Neural crest cell (in vitro differentiated cells): ENCODE results near the gene UNK. TPM values are rescaled to one million over a fixed set of nuclear protein-coding genes. Genes with fewer than 3 reads are reported as not detected.
"Not testable (repeated sequence)": the region's sequence is repeated elsewhere in the genome, so short reads cannot be mapped to it uniquely, and the experiment has no call there.

Source experiments
- DNase-seq: peaks from one replicate; pipeline ENCODE4 v3.0.0; 2021; ENCODE audit warnings: low read depth, mixed read lengths, low spot score
- H3K27ac Mint-ChIP-seq: one replicate; pipeline ENCODE4 v1.8.0; 2021; ENCODE audit warnings: mild to moderate bottlenecking, mixed read lengths; ENCODE audit not compliant: unreplicated experiment
- H3K27me3 Mint-ChIP-seq: 2 replicates; pipeline ENCODE4 v1.8.0; 2021; ENCODE audit warnings: low read depth, mild to moderate bottlenecking, mixed read lengths
- H3K36me3 Mint-ChIP-seq: 2 replicates; pipeline ENCODE4 v1.8.0; 2021; ENCODE audit warnings: low read depth, mild to moderate bottlenecking, mixed read lengths
- H3K4me1 Mint-ChIP-seq: 2 replicates; pipeline ENCODE4 v1.8.0; 2021; ENCODE audit warnings: mixed read lengths
- H3K4me3 Mint-ChIP-seq: one replicate; pipeline ENCODE4 v1.8.0; 2021; ENCODE audit warnings: mild to moderate bottlenecking, mixed read lengths
- H3K9me3 Mint-ChIP-seq: 2 replicates; pipeline ENCODE4 v1.8.0; 2021; ENCODE audit warnings: mixed read lengths
- CTCF ChIP-seq: fragments of 200-600 bp; sonication (generic); conservative IDR thresholded peaks from 2 replicates; pipeline ENCODE4 v1.5.0; 2021; ENCODE audit warnings: antibody characterized with exemption, mild to moderate bottlenecking
- total RNA-seq: library from RNA; stranded (reverse); gene quantifications from 2 replicates; pipeline ENCODE4 v1.2.1, GENCODE V29; 2021

The UNK gene
- total RNA-seq, 1 donor from 2014 or later = 49.3 TPM

GRCh38 chr17:75847614-75848522, 63.3 kb downstream of the UNK start:
- Mint-ChIP-seq H3K27me3 (no peaks in the 10 kb centered on the region), H3K36me3 (peaks cover 3% of the 10 kb centered on the region), H3K9me3 (no peaks in the 10 kb centered on the region), H3K4me3 (no peak overlapping the region), H3K4me1 (peaks cover 9% of the 10 kb centered on the region), H3K27ac (no peak overlapping the region)
- TF ChIP-seq CTCF = no peak
- DNase-seq = no peak

- Mint-ChIP-seq H3K9me3 (no peaks in the 10 kb centered on the region), H3K27ac (no peak overlapping the region), H3K27me3 (no peaks in the 10 kb centered on the region), H3K36me3 (peaks cover 3% of the 10 kb centered on the region), H3K4me1 (peaks cover 9% of the 10 kb centered on the region), H3K4me3 (no peak overlapping the region)
- peak; percentile 74 for TF ChIP-seq CTCF
- DNase-seq = peak; percentile 73
Measured at GRCh38 chr17:75848523-75849278, 64.1 kb downstream of the UNK start.

GRCh38 chr17:75849279-75849646, 64.7 kb downstream of the UNK start:
- H3K27me3 Mint-ChIP-seq = no peaks in the 10 kb centered on the region
- peaks cover 12% of the 10 kb centered on the region for H3K4me1 Mint-ChIP-seq
- no peak overlapping the region for H3K27ac Mint-ChIP-seq
- TF ChIP-seq CTCF = no peak
- peak overlapping the region; percentile 27 for H3K4me3 Mint-ChIP-seq
- no peak for DNase-seq
- H3K9me3 Mint-ChIP-seq = no peaks in the 10 kb centered on the region
- H3K36me3 Mint-ChIP-seq = peaks cover 3% of the 10 kb centered on the region

- no peak overlapping the region for H3K27ac Mint-ChIP-seq
- H3K4me3 Mint-ChIP-seq = peak overlapping the region; percentile 27
- no peak for DNase-seq
- no peaks in the 10 kb centered on the region for H3K9me3 Mint-ChIP-seq
- H3K27me3 Mint-ChIP-seq = no peaks in the 10 kb centered on the region
- peaks cover 16% of the 10 kb centered on the region for H3K4me1 Mint-ChIP-seq
- peaks cover 3% of the 10 kb centered on the region for H3K36me3 Mint-ChIP-seq
- TF ChIP-seq CTCF = no peak
Measured at GRCh38 chr17:75849724-75850123, 65.1 kb downstream of the UNK start.

- no peak for TF ChIP-seq CTCF
- peak overlapping the region; percentile 35 for H3K27ac Mint-ChIP-seq
- no peaks in the 10 kb centered on the region for H3K27me3 Mint-ChIP-seq
- no peak for DNase-seq
- H3K36me3 Mint-ChIP-seq = peaks cover 3% of the 10 kb centered on the region
- peak overlapping the region; percentile 49 for H3K4me3 Mint-ChIP-seq
- H3K9me3 Mint-ChIP-seq = no peaks in the 10 kb centered on the region
- H3K4me1 Mint-ChIP-seq = peaks cover 7% of the 10 kb centered on the region
Measured at GRCh38 chr17:75850928-75851692, 66.5 kb downstream of the UNK start.

- H3K27ac Mint-ChIP-seq, H3K36me3 Mint-ChIP-seq, DNase-seq, H3K9me3 Mint-ChIP-seq, H3K27me3 Mint-ChIP-seq: not testable (repeated sequence)
- Mint-ChIP-seq H3K4me3 (peak overlapping the region; percentile 49), H3K4me1 (peaks cover 13% of the 10 kb centered on the region)
Measured at GRCh38 chr17:75851693-75851991, 67.0 kb downstream of the UNK start.
